Liver (tissue), 9 donors: Measurements from ENCODE around the gene PPP1R12C. TPM values are rescaled to one million over a fixed set of nuclear protein-coding genes. Genes with fewer than 3 reads are reported as not detected.

Source experiments
- DNase-seq: peaks from one replicate; pipeline ENCODE4 v3.0.0-alpha.2; 2017; ENCODE audit warnings: low spot score
- H3K27ac ChIP-seq, 2 donors: one replicate each; pipeline ENCODE4 v1.7.0; 2013; ENCODE audit warnings: inconsistent platforms in 2 of 2, low read length in 2 of 2, control low read depth in 1 of 2, low read depth in 1 of 2, mild to moderate bottlenecking in 1 of 2
- H3K27me3 ChIP-seq, 4 donors: one replicate each; pipeline versions ENCODE4 v1.6.1 to v1.7.0; 2013; ENCODE audit warnings: low read length in 3 of 4, inconsistent platforms in 1 of 4, mild to moderate bottlenecking in 1 of 4, moderate library complexity in 1 of 4; ENCODE audit not compliant: control insufficient read depth in 4 of 4, insufficient read depth in 4 of 4
- H3K36me3 ChIP-seq, 4 donors: one replicate each; pipeline versions ENCODE4 v1.6.1 to v1.7.0; 2013; ENCODE audit warnings: low read length in 3 of 4, mild to moderate bottlenecking in 3 of 4, low read depth in 1 of 4, moderate library complexity in 1 of 4; ENCODE audit not compliant: control insufficient read depth in 4 of 4, insufficient read depth in 3 of 4
- H3K4me1 ChIP-seq, 4 donors: one replicate each; pipeline versions ENCODE4 v1.6.1 to v1.7.0; 2013; ENCODE audit warnings: low read length in 3 of 4, mild to moderate bottlenecking in 3 of 4, moderate library complexity in 1 of 4; ENCODE audit not compliant: control insufficient read depth in 4 of 4, insufficient read depth in 4 of 4
- H3K4me3 ChIP-seq, 3 donors: one replicate each; pipeline versions ENCODE4 v1.6.1 to v1.7.0; 2013; ENCODE audit warnings: low read length in 3 of 3, control low read depth in 1 of 3, low read depth in 1 of 3, mild to moderate bottlenecking in 1 of 3
- H3K9ac ChIP-seq, 2 donors: one replicate each; pipeline ENCODE4 v1.7.0; 2013; ENCODE audit warnings: low read length in 2 of 2, mild to moderate bottlenecking in 2 of 2, moderate library complexity in 2 of 2, control low read depth in 1 of 2, low read depth in 1 of 2
- H3K9me3 ChIP-seq, 4 donors: one replicate each; pipeline versions ENCODE4 v1.6.1 to v1.7.0; 2013; ENCODE audit warnings: low read length in 3 of 4; ENCODE audit not compliant: control insufficient read depth in 4 of 4
- ATF3 ChIP-seq: IDR thresholded peaks from 2 replicates; pipeline ENCODE4 v1.6.1; 2016; ENCODE audit warnings: antibody characterized with exemption
- CTCF ChIP-seq: fragments of 150-350 bp; IDR thresholded peaks from 2 replicates; pipeline ENCODE4 v1.5.1; 2017; ENCODE audit warnings: improper control_type of control experiment, low read depth, low read length; ENCODE audit not compliant: missing input control
- FOXA1 ChIP-seq: IDR thresholded peaks from 2 replicates; pipeline ENCODE4 v1.6.1; 2016; ENCODE audit warnings: antibody characterized with exemption
- FOXA2 ChIP-seq: IDR thresholded peaks from 2 replicates; pipeline ENCODE4 v1.6.1; 2016; ENCODE audit warnings: antibody characterized with exemption
- GABPA ChIP-seq, 2 donors: IDR thresholded peaks in 1 of 2; conservative IDR thresholded peaks in 1 of 2; 2 replicates each; pipeline ENCODE4 v1.6.1; 2016; ENCODE audit warnings: antibody characterized with exemption in 2 of 2, mild to moderate bottlenecking in 1 of 2, moderate library complexity in 1 of 2
- HNF4A ChIP-seq, 2 donors: conservative IDR thresholded peaks; 2 replicates each; pipeline ENCODE4 v1.6.1; 2016; ENCODE audit warnings: antibody characterized with exemption in 2 of 2, mild to moderate bottlenecking in 2 of 2
- HNF4G ChIP-seq: IDR thresholded peaks from 2 replicates; pipeline ENCODE4 v1.6.1; 2016; ENCODE audit warnings: antibody characterized with exemption
- JUND ChIP-seq, 2 donors: IDR thresholded peaks; 2 replicates each; pipeline ENCODE4 v1.6.1; 2016; ENCODE audit warnings: antibody characterized with exemption in 2 of 2
- MAX ChIP-seq: IDR thresholded peaks from 2 replicates; pipeline ENCODE4 v1.6.1; 2016; ENCODE audit warnings: antibody characterized with exemption
- NR2F2 ChIP-seq: IDR thresholded peaks from 2 replicates; pipeline ENCODE4 v1.6.1; 2016; ENCODE audit warnings: antibody characterized with exemption
- REST ChIP-seq: IDR thresholded peaks from 2 replicates; pipeline ENCODE4 v1.6.1; 2016; ENCODE audit warnings: antibody characterized with exemption, mild to moderate bottlenecking
- RXRA ChIP-seq, 2 donors: IDR thresholded peaks; 2 replicates each; pipeline ENCODE4 v1.6.1; 2017 to 2018; ENCODE audit warnings: antibody characterized with exemption in 2 of 2, mild to moderate bottlenecking in 1 of 2
- TAF1 ChIP-seq: conservative IDR thresholded peaks from 2 replicates; pipeline ENCODE4 v1.6.1; 2016; ENCODE audit warnings: antibody characterized with exemption, mild to moderate bottlenecking
- YY1 ChIP-seq: IDR thresholded peaks from 2 replicates; pipeline ENCODE4 v1.6.1; 2016; ENCODE audit warnings: antibody characterized with exemption, mild to moderate bottlenecking
- ZBTB33 ChIP-seq: IDR thresholded peaks from 2 replicates; pipeline ENCODE4 v1.6.1; 2016; ENCODE audit warnings: antibody characterized with exemption
- WGBS: extraction: QIAGEN DNeasy Blood & Tissue Kit; methylation state at CpG from one replicate; pipeline ENCODE4 v1.1.7; 2013; 5-methylcytosine and 5-hydroxymethylcytosine counted together
- polyA plus RNA-seq, 2 donors: library from polyadenylated mRNA; stranded (reverse) in 1 of 2; unstranded in 1 of 2; fragments of 200-250 nt in 1 of 2; fragments of >200 nt in 1 of 2; fragmentation: Nextera tagmentation in 1 of 2; extraction: Ambion mirVana in 1 of 2; gene quantifications; one replicate each; pipeline versions ENCODE4 v1.2.1 to v1.2.3, GENCODE V29; 2013 to 2015
- total RNA-seq, 2 donors: library from RNA; depleted of rRNA; stranded (reverse); fragments of >200 nt; gene quantifications; one replicate each; pipeline ENCODE4 v1.2.3, GENCODE V29; 2014
- donor health status: healthy.
- donor health status: healthy.
- donor health status: healthy.
- donor health status: healthy.
- donor health status: healthy.

The PPP1R12C gene
- total and polyA plus RNA-seq, 4 donors, result 7.4 to 35.8 (median 24.9) TPM

GRCh38 chr19:55078996-55079395 is 38.4 kb downstream of the PPP1R12C start (continued):
- no peak for TF ChIP-seq REST

GRCh38 chr19:55077106-55077505 is 40.3 kb downstream of the PPP1R12C start:
- TF ChIP-seq YY1, result no peak
- TF ChIP-seq ATF3, result no peak
- TF ChIP-seq HNF4G, result no peak
- TF ChIP-seq CTCF, result no peak
- TF ChIP-seq ZBTB33, result no peak
- TF ChIP-seq GABPA (IDR thresholded peaks at IDR 0.05 in 1 of 2, conservative IDR thresholded peaks at IDR 0.05 in 1 of 2), result no peak
- no peak for TF ChIP-seq TAF1
- no peak for TF ChIP-seq REST
- no peak for TF ChIP-seq FOXA1
- no peak for TF ChIP-seq JUND (IDR thresholded peaks at IDR 0.05)
- no peak for TF ChIP-seq HNF4A (conservative IDR thresholded peaks at IDR 0.05)
- TF ChIP-seq FOXA2, result no peak
- no peak for TF ChIP-seq MAX
- no peak for TF ChIP-seq NR2F2
- TF ChIP-seq RXRA (IDR thresholded peaks at IDR 0.05), result no peak
- Histone ChIP-seq H3K36me3 (no peaks in the 10 kb centered on the region), H3K9ac (no peak overlapping the region), H3K27me3 (peaks cover 0 to 9% (median 2%) of the 10 kb centered on the region in 4 donors), H3K4me3 (no peak overlapping the region), H3K4me1 (peaks cover 5 to 13% (median 9%) of the 10 kb centered on the region in 4 donors), H3K27ac (no peak overlapping the region), H3K9me3 (no peaks in the 10 kb centered on the region)
- 80% methylated on average over 2 of the region's 2 CpGs for WGBS
- DNase-seq, result no peak
